Gastroesophageal sphincter (tissue), 3 donors: ENCODE measurements around the gene PPM1B.

Source experiments
- CTCF ChIP-seq, 4 experiments: fragments of 200-600 bp in 2 of 4; fragments of 450-650 bp in 2 of 4; sonication (generic) in 1 of 4; IDR thresholded peaks; one replicate each; pipeline ENCODE4 v1.5.1; 2017 to 2019; ENCODE audit warnings: antibody characterized with exemption in 4 of 4, mild to moderate bottlenecking in 2 of 4, moderate library complexity in 2 of 4
- POLR2A ChIP-seq, 2 donors: fragments of 450-650 bp; IDR thresholded peaks; one replicate each; pipeline ENCODE4 v1.6.1; 2017; ENCODE audit warnings: antibody characterized with exemption in 2 of 2, mild to moderate bottlenecking in 2 of 2, moderate library complexity in 1 of 2
- POLR2AphosphoS5 ChIP-seq: sonication (generic); formaldehyde crosslinking; IDR thresholded peaks from one replicate; pipeline ENCODE4 v1.6.1; 2017; ENCODE audit warnings: antibody characterized with exemption

- TF ChIP-seq POLR2A (IDR thresholded peaks at IDR 0.05) (no peak), CTCF (IDR thresholded peaks at IDR 0.05) (no peak), POLR2AphosphoS5 (no peak)
These were observed 47.2 kb downstream of the PPM1B start for GRCh38 chr2:44215827-44216226.
